H1 (cell line): ENCODE results near the gene LRRC63. TPM values are rescaled to one million over a fixed set of nuclear protein-coding genes. Genes with fewer than 3 reads are reported as not detected.

Source experiments
- CTCF ChIA-PET: fragments of 300-600 bp; sonication (Branson Sonifier 250); formaldehyde crosslinking; loops from one replicate; lab custom pipeline; 2021; ENCODE audit not compliant: partially characterized antibody; lab: Charles Lee
- POLR2A ChIA-PET: fragments of 300-600 bp; sonication (Branson Sonifier 250); formaldehyde crosslinking; loops from one replicate; lab custom pipeline; 2021; ENCODE audit warnings: inconsistent platforms; ENCODE audit not compliant: partially characterized antibody; lab: Charles Lee
- DNase-seq, 2 experiments: peaks; one replicate each; pipeline versions ENCODE4 v3.0.0 to v3.0.0-alpha.2; 2010 to 2022; ENCODE audit warnings: low spot score in 2 of 2, low read depth in 1 of 2, mixed read lengths in 1 of 2
- FAIRE-seq: peaks from 2 replicates; lab custom pipeline; 2011; peaks lifted over from hg19 to GRCh38; lab: Jason Lieb, UNC
- H2AFZ ChIP-seq: 2 replicates; pipeline ENCODE4 v1.8.1; 2012; ENCODE audit warnings: low read length, inconsistent platforms
- H2AK5ac ChIP-seq: 2 replicates; pipeline ENCODE4 v1.6.1; 2013; ENCODE audit warnings: low read depth, low read length
- H2BK120ac ChIP-seq: replicated peaks from 2 replicates; pipeline ENCODE3; 2013; ENCODE audit warnings: low read depth, low read length, inconsistent platforms
- H2BK12ac ChIP-seq: 2 replicates; pipeline ENCODE4 v1.6.1; 2013; ENCODE audit warnings: low read depth, low read length
- H2BK15ac ChIP-seq: 2 replicates; pipeline ENCODE4 v1.6.1; 2013; ENCODE audit warnings: low read length
- H2BK20ac ChIP-seq: 2 replicates; pipeline ENCODE4 v1.6.1; 2013; ENCODE audit warnings: low read length
- H2BK5ac ChIP-seq: 2 replicates; pipeline ENCODE4 v1.6.1; 2013; ENCODE audit warnings: low read depth, low read length
- H3K14ac ChIP-seq: 2 replicates; pipeline ENCODE4 v1.6.1; 2013; ENCODE audit warnings: inconsistent platforms; ENCODE audit not compliant: insufficient read length
- H3K18ac ChIP-seq: 2 replicates; pipeline ENCODE4 v1.6.1; 2013; ENCODE audit warnings: low read length; ENCODE audit errors: extremely low read depth
- H3K23ac ChIP-seq: 2 replicates; pipeline ENCODE4 v1.6.1; 2013; ENCODE audit warnings: inconsistent platforms; ENCODE audit not compliant: insufficient read length
- H3K23me2 ChIP-seq: 2 replicates; pipeline ENCODE4 v1.6.1; 2013; ENCODE audit warnings: low read depth, low read length
- H3K27ac ChIP-seq: 2 replicates; pipeline ENCODE4 v1.6.1; 2011; ENCODE audit warnings: low read depth, low read length, inconsistent platforms
- H3K27me3 ChIP-seq, 4 experiments: replicated peaks in 1 of 4; 1 replicate in 1 of 4; 2 replicates in 3 of 4; pipeline versions ENCODE4 v1.6.1 to v1.8.1; 2011 to 2013; ENCODE audit warnings: low read length in 3 of 4, mild to moderate bottlenecking in 3 of 4, inconsistent platforms in 2 of 4, mixed read lengths in 2 of 4, moderate library complexity in 1 of 4; ENCODE audit not compliant: control insufficient read depth in 3 of 4, insufficient read depth in 3 of 4; ENCODE audit errors: extremely low read depth in 1 of 4
- H3K36me3 ChIP-seq, 4 experiments: 2 replicates each; pipeline versions ENCODE4 v1.6.1 to v1.8.1; 2011 to 2013; ENCODE audit warnings: mild to moderate bottlenecking in 4 of 4, low read length in 3 of 4, moderate library complexity in 2 of 4, control low read depth in 1 of 4, inconsistent platforms in 1 of 4; ENCODE audit not compliant: insufficient read depth in 4 of 4, control insufficient read depth in 2 of 4
- H3K4ac ChIP-seq: replicated peaks from 2 replicates; pipeline ENCODE3; 2013; ENCODE audit warnings: low read length, low read depth, mixed read lengths, inconsistent platforms; ENCODE audit not compliant: insufficient read length
- H3K4me1 ChIP-seq, 4 experiments: replicated peaks in 1 of 4; 1 replicate in 1 of 4; 2 replicates in 3 of 4; pipeline versions ENCODE4 v1.6.1 to v1.8.1; 2011 to 2013; ENCODE audit warnings: low read length in 3 of 4, inconsistent platforms in 2 of 4, mixed read lengths in 1 of 4; ENCODE audit not compliant: insufficient read depth in 4 of 4, control insufficient read depth in 3 of 4
- H3K4me2 ChIP-seq, 2 experiments: 2 replicates each; pipeline versions ENCODE4 v1.6.1 to v1.8.1; 2011 to 2013; ENCODE audit warnings: low read depth in 2 of 2, low read length in 2 of 2, control low read depth in 1 of 2, inconsistent platforms in 1 of 2, mild to moderate bottlenecking in 1 of 2; ENCODE audit not compliant: insufficient read depth in 1 of 2
- H3K4me3 ChIP-seq, 4 experiments: fragments of 200-600, 300-600 bp in 1 of 4; sonication (generic), shearing (Covaris generic), sonication (Bioruptor Twin) in 1 of 4; 2 replicates each; pipeline versions ENCODE4 v1.5.1 to v1.8.1; 2011 to 2016; ENCODE audit warnings: low read length in 4 of 4, low read depth in 3 of 4, control low read depth in 2 of 4, inconsistent platforms in 2 of 4, mild to moderate bottlenecking in 2 of 4, mixed read lengths in 1 of 4, moderate library complexity in 1 of 4; ENCODE audit not compliant: insufficient read depth in 2 of 4; ENCODE audit errors: extremely low read depth in 1 of 4
- H3K56ac ChIP-seq: replicated peaks from 2 replicates; pipeline ENCODE3; 2013; ENCODE audit warnings: low read depth, mild to moderate bottlenecking, mixed read lengths, low read length, inconsistent platforms; ENCODE audit not compliant: insufficient read length
- H3K79me1 ChIP-seq: 2 replicates; pipeline ENCODE4 v1.6.1; 2013; ENCODE audit warnings: low read depth, low read length, control low read depth
- H3K79me2 ChIP-seq, 2 experiments: 2 replicates each; pipeline versions ENCODE4 v1.6.1 to v1.8.1; 2012 to 2013; ENCODE audit warnings: low read length in 2 of 2, mild to moderate bottlenecking in 2 of 2, inconsistent platforms in 1 of 2; ENCODE audit not compliant: insufficient read depth in 2 of 2, control insufficient read depth in 1 of 2
- H3K9ac ChIP-seq, 4 experiments: replicated peaks in 1 of 4; 1 replicate in 1 of 4; 2 replicates in 3 of 4; pipeline versions ENCODE4 v1.6.1 to v1.8.1; 2011 to 2013; ENCODE audit warnings: low read depth in 3 of 4, low read length in 3 of 4, control low read depth in 2 of 4, mild to moderate bottlenecking in 2 of 4, moderate library complexity in 2 of 4, inconsistent platforms in 1 of 4; ENCODE audit errors: extremely low read depth in 1 of 4
- H3K9me3 ChIP-seq, 2 experiments: 2 replicates each; pipeline versions ENCODE4 v1.6.1 to v1.8.1; 2012 to 2013; ENCODE audit warnings: mild to moderate bottlenecking in 2 of 2, moderate library complexity in 2 of 2, control low read depth in 1 of 2, inconsistent platforms in 1 of 2, low read depth in 1 of 2, low read length in 1 of 2, mixed read lengths in 1 of 2; ENCODE audit not compliant: insufficient read depth in 2 of 2
- H4K20me1 ChIP-seq, 2 experiments: replicated peaks in 1 of 2; 2 replicates each; pipeline versions ENCODE3 to v1.8.1; 2011 to 2013; ENCODE audit warnings: inconsistent platforms in 2 of 2, low read length in 2 of 2, mild to moderate bottlenecking in 1 of 2; ENCODE audit not compliant: insufficient read depth in 2 of 2, control insufficient read depth in 1 of 2
- H4K5ac ChIP-seq: 2 replicates; pipeline ENCODE4 v1.6.1; 2013; ENCODE audit warnings: low read length, low read depth, mixed read lengths, inconsistent platforms; ENCODE audit not compliant: insufficient read length
- H4K8ac ChIP-seq: 2 replicates; pipeline ENCODE4 v1.8.0; 2013; ENCODE audit warnings: mild to moderate bottlenecking, moderate library complexity, low read length, inconsistent platforms; ENCODE audit not compliant: insufficient read depth; ENCODE audit errors: extremely low read depth
- H4K91ac ChIP-seq: replicated peaks from 2 replicates; pipeline ENCODE3; 2013; ENCODE audit warnings: low read length, mixed read lengths, inconsistent platforms; ENCODE audit not compliant: insufficient read length
- CBX8 ChIP-seq: fragments of 300-800, 300-1000 bp; sonication (generic); IDR thresholded peaks from 2 replicates; pipeline ENCODE4 v1.7.1; 2016; ENCODE audit warnings: low read depth, low read length, borderline replicate concordance
- CHD1 ChIP-seq: IDR thresholded peaks from 2 replicates; pipeline ENCODE4 v1.6.1; 2012; ENCODE audit warnings: low read depth, low read length, improper control_type of control experiment
- GABPA ChIP-seq: IDR thresholded peaks from 2 replicates; pipeline ENCODE4 v1.6.1; 2011; ENCODE audit warnings: mild to moderate bottlenecking, low read length, moderate library complexity, borderline replicate concordance; ENCODE audit not compliant: insufficient read depth
- HDAC6 ChIP-seq: IDR thresholded peaks from one replicate; pipeline ENCODE4 v1.7.1; 2012; ENCODE audit warnings: low read depth, mild to moderate bottlenecking, inconsistent platforms, low read length, moderate library complexity
- KDM1A ChIP-seq: fragments of 200-600, 300-600 bp; sonication (generic); IDR thresholded peaks from 2 replicates; pipeline ENCODE4 v1.7.1; 2016; ENCODE audit warnings: mild to moderate bottlenecking, low read length, borderline replicate concordance
- POU5F1 ChIP-seq: IDR thresholded peaks from 2 replicates; pipeline ENCODE4 v1.6.1; 2011; ENCODE audit warnings: low read depth, mild to moderate bottlenecking, low read length, moderate library complexity
- RBBP5 ChIP-seq: IDR thresholded peaks from 2 replicates; pipeline ENCODE4 v1.7.1; 2012; ENCODE audit warnings: low read depth, mild to moderate bottlenecking, inconsistent platforms, low read length, moderate library complexity, borderline replicate concordance
- RXRA ChIP-seq: IDR thresholded peaks from 2 replicates; pipeline ENCODE4 v1.6.1; 2011; ENCODE audit warnings: low read depth, mild to moderate bottlenecking, low read length, moderate library complexity; ENCODE audit not compliant: insufficient read depth
- SIX5 ChIP-seq: IDR thresholded peaks from 2 replicates; pipeline ENCODE4 v1.6.1; 2011; ENCODE audit warnings: mild to moderate bottlenecking, low read depth, low read length
- SRF ChIP-seq: IDR thresholded peaks from 2 replicates; pipeline ENCODE4 v1.6.1; 2011; ENCODE audit warnings: mild to moderate bottlenecking, low read depth, low read length, moderate library complexity
- TAF7 ChIP-seq: optimal IDR thresholded peaks from 2 replicates; pipeline ENCODE3; 2011; ENCODE audit warnings: low read depth, mild to moderate bottlenecking, inconsistent platforms, low read length, moderate library complexity, borderline replicate concordance
- ZNF274 ChIP-seq: IDR thresholded peaks from 2 replicates; pipeline ENCODE4 v1.7.0; 2012; ENCODE audit warnings: low read length, borderline replicate concordance; ENCODE audit errors: extremely low read depth
- WGBS, 2 experiments: shearing (Covaris generic) in 1 of 2; methylation state at CpG; one replicate each; pipeline versions ENCODE4 v1.1.6 to v1.1.7; 2013 to 2015; ENCODE audit warnings: low lambda C conversion rate in 2 of 2, mixed read lengths in 2 of 2, inconsistent platforms in 1 of 2, low coverage in 1 of 2, missing lambda C conversion rate in 1 of 2; ENCODE audit not compliant: insufficient replicate concordance in 2 of 2, insufficient coverage in 1 of 2, insufficient read length in 1 of 2; ENCODE audit errors: extremely low coverage in 1 of 2, missing lambda C conversion rate in 1 of 2; 5-methylcytosine and 5-hydroxymethylcytosine counted together
- polyA plus RNA-seq, 7 experiments: library from polyadenylated mRNA; depleted of rRNA in 3 of 7; stranded (reverse) in 5 of 7; unstranded in 2 of 7; fragments of >200 nt in 5 of 7; fragments of 200-250 nt in 2 of 7; gene quantifications; 1 replicate in 5 of 7; 2 replicates in 1 of 7; 4 replicates in 1 of 7; pipeline versions ENCODE4 v1.2.1 to v1.2.3, GENCODE V29; 2011 to 2013; ENCODE audit warnings: missing spikeins in 2 of 7, mixed read lengths in 2 of 7
- total RNA-seq: library from RNA; stranded (reverse); fragmentation: NEBNext Ultra II Directional; extraction: Animal tissue kit (Norgen Biotek cat#: 25700); gene quantifications from 2 replicates; pipeline ENCODE4 v1.2.1, GENCODE V29; 2021
- TF ChIP-seq, protein P1 (sequence below): IDR thresholded peaks from 2 replicates; pipeline ENCODE4 v1.6.1; 2011; ENCODE audit warnings: low read depth, mild to moderate bottlenecking, low read length; ENCODE audit not compliant: insufficient read depth
- TF ChIP-seq, protein P2 (sequence below): IDR thresholded peaks from 2 replicates; pipeline ENCODE4 v1.6.1; 2012; ENCODE audit warnings: inconsistent platforms

Gene LRRC63
- total and polyA plus RNA-seq, 2 of the 8 experiments (the other 6 are each of a cell fraction or from before 2014, with no cell fraction given) = not detected

GRCh38 chr13:46235286-46235685 lies 23.6 kb downstream of the LRRC63 start:
- Histone ChIP-seq H2BK15ac (no peak overlapping the region), H2BK120ac (no peak overlapping the region), H3K9me3 (no peaks in the 10 kb centered on the region), H2AFZ (no peak overlapping the region), H3K36me3 (no peaks in the 10 kb centered on the region), H2BK5ac (no peak overlapping the region), H3K14ac (no peak overlapping the region), H3K4me2 (no peak overlapping the region), H4K20me1 (no peaks in the 10 kb centered on the region), H3K18ac (no peak overlapping the region), H3K79me2 (no peaks in the 10 kb centered on the region), H3K4me3 (no peak overlapping the region), H3K9ac (no peak overlapping the region), H3K27ac (no peak overlapping the region), H4K8ac (no peak overlapping the region), H3K23me2 (no peaks in the 10 kb centered on the region), H4K91ac (no peak overlapping the region), H3K4me1 (no peaks in the 10 kb centered on the region), H3K4ac (no peak overlapping the region), H3K27me3 (no peaks in the 10 kb centered on the region), H4K5ac (no peak overlapping the region), H3K56ac (no peak overlapping the region), H2AK5ac (no peak overlapping the region), H2BK12ac (no peak overlapping the region), H3K79me1 (no peaks in the 10 kb centered on the region), H2BK20ac (no peak overlapping the region), H3K23ac (no peak overlapping the region)
- ChIA-PET CTCF (interaction anchor here (1.1 to 1.3 kb wide), 2 partner anchors 12 to 56 kb away, joined by 3 to 4 read pairs; no protein-coding TSS in a partner anchor), POLR2A (no interaction called here)
- WGBS, 2 experiments = 79% methylated on average over 1 of the region's 1 CpG; no CpG with 5 or more reads in 1 of the 2 experiments
- FAIRE-seq (no peak), DNase-seq (no peak)
- TF ChIP-seq SIX5 (no peak), SRF (no peak), KDM1A (no peak), TAF7 (no peak), ZNF274 (no peak), HDAC6 (no peak), CBX8 (no peak), CHD1 (no peak), RBBP5 (no peak), POU5F1 (no peak), RXRA (no peak), GABPA (no peak)
- TF ChIP-seq, protein P1, sequence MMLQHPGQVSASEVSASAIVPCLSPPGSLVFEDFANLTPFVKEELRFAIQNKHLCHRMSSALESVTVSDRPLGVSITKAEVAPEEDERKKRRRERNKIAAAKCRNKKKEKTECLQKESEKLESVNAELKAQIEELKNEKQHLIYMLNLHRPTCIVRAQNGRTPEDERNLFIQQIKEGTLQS = no peak
- TF ChIP-seq, protein P2, sequence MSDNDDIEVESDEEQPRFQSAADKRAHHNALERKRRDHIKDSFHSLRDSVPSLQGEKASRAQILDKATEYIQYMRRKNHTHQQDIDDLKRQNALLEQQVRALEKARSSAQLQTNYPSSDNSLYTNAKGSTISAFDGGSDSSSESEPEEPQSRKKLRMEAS = no peak
